GM19467 (cell line): ENCODE data around the gene GP1BB.
"Not testable (repeated sequence)": the region's sequence is repeated elsewhere in the genome, so short reads cannot be mapped to it uniquely, and the experiment has no call there.

Source experiments
- ATAC-seq: cut with Tn5 transposase; IDR thresholded peaks from one replicate; pipeline ENCODE4 v1.9.1; 2021; ENCODE audit warnings: mild to moderate bottlenecking, moderate library complexity; ENCODE audit not compliant: unreplicated experiment

GP1BB gene

DNA sequence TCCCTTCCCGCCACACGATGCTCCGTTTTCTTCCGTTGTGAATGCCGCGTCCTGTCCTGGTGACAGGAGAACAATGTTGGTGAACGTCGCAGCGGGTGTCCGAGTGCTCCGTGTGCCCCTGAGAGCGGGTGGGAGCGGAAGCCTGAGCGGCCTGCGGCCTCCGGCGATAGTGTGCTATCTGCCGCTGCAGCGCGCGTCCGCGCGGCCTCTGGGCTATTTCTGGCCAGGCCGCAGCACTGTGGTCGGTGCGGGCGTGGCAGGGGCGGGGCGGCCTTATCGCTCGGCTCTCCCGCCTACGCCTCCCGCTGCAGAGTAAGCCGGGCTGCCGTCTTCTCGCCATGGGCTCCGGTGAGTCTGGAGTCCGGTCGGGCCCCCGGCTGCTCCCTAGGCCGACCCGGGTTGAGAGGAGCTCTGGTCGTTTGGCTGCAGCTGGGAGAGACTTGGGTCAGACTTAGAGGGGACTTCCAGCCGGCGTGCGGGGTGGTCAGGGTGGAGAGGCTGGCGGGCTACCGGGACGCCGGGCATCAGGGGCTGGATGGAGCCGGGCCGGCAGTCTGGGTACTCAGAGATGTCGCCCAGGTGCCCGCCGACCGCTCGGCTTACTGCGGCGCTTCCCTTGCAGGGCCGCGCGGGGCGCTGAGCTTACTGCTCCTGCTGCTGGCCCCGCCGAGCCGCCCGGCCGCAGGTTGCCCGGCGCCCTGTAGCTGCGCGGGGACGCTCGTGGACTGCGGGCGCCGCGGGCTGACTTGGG lies at the start of gene GP1BB:
GP1BB (plus strand) TSS at position 308 of the 751 bp plus-strand sequence; CDS start at position 339, 31 bp downstream.
- ATAC-seq, result no peak

DNA sequence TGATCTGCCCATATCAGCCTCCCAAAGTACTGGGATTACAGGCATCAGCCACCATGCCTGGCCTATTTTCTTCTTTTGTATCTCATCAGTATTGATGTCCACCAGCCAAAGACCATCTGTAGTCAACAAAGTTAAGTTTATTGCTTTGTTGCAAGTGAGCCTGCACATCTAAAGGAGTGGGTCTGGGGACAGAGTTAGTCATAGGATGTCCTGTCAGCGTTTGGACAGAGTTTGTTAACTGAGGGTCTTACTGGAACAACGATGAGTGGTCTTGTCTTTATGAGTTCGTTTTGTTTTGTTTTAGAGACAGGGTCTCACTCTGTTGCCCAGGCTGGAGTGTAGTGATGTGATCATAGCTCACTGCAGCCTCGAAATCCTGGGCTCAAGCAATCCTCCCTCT lies 49.7 kb upstream of the GP1BB start:
- ATAC-seq, result no peak

DNA sequence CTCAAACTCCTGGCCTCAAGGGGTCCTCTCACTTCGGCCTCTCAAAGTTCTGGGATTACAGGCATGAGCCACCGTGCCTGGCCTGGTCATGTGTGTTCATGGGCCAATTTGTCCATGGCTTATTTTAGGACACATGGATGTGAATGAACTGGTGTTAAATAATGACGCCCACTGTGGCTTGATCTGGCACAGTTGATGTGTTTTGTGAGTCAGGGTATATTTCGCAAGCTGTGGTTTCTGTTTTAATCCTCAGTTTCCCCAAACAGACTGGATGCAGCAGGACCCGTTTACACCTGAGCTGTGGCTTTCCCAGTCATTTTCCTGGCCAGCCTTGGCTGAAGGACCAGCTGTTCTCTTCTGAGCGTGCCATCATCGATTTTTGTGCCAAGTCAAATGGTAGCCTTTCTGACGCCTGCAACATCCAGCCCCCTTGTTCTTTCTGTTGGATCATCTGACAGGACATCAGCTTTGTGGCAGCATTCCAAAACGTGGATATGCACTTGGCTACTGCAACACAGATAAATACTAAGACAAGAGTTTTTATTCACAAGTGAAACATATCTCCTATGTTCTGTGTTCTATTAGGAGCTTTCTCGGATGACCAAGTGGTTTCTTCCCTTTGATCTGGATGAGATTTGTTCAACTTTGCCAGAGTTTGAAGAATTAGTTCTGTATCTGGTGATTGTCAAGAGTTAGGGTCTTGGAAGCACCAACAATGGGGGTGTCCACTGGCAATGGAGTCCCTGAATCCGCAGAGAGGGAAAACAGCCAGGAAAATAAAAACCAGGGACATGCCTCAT lies 49.0 kb upstream of the GP1BB start:
- ATAC-seq, result no peak

DNA sequence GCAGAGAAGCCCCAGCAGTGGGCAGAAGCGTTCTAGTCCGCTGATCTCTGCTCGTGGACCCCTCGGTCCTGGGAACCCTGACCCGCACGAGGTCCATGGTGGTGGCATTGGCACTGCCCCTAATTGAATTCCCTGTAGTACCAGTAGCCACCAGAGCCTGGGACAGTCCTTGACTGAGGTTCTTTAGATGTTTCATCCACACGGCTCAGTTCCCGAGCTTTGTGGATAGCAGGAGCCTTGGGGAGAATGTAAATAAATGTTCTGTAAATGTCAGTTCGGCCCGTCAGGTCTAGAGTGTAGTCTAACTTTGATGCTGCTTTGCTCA lies 48.4 kb upstream of the GP1BB start:
- ATAC-seq, result no peak

DNA sequence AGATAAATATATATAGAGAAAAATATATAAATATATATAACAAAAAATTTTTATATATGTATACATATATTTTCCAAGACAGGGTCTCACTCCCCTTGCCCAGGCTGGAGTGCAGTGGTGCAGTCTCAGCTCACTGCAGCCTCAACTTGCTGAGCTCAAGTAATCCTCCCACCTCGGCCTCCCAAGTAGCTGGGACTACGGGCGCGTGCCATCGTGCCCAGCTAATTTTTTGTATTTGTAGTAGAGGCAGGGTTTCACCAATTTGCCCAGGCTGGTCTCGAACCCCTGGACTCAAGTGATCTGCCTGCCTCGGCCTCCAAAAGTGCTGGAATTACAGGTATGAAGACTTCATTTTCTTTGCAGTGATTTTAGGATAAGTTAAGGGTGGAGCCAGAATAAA lies 47.9 kb upstream of the GP1BB start:
- no peak for ATAC-seq

DNA sequence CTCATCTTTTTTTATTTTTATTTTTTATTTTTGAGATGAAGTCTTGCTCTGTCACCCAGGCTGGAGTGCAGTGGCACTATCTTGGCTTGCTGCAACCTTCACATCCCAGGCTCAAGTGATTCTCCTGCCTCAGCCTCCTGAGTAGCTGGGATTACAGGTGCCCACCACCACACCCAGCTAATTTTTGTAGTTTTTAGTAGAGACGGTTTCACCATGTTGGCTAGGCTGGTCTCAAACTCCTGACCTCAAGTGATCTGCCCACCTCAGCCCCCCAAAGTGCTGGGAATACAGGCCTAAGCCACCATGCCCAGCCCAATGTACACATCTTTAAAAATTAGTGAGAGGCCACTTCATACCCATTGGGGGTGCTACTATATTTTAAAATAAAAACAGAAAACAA lies 46.9 kb upstream of the GP1BB start:
- not testable (repeated sequence) for ATAC-seq

DNA sequence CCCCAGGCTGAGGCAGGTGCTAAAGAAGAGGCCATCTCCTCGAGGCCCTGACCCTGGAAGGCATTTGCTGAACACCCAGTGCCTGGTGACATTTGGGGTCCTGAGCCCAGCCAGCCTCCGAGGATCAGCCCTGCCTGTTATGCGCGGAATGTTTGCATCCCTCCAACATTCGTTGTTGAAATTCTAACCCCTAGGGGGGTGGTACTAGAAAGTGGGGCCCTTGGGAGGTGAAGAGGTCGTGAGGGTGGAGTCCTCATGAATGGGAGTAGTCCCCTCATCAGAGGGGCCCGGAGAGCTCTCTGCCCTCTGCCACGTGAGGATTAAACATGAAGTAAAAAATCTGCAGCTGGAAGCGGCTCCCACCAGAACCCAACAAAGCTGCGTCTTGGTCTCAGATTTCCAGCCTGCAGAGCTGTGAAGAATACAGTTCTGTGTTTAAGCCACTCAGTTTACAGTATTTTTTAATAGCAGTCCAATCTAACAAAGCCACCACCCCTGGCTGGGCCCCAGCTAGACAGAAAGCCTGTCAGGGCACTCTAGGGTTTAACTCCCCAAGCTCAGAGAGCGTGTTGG lies 44.3 kb upstream of the GP1BB start:
- no peak for ATAC-seq

DNA sequence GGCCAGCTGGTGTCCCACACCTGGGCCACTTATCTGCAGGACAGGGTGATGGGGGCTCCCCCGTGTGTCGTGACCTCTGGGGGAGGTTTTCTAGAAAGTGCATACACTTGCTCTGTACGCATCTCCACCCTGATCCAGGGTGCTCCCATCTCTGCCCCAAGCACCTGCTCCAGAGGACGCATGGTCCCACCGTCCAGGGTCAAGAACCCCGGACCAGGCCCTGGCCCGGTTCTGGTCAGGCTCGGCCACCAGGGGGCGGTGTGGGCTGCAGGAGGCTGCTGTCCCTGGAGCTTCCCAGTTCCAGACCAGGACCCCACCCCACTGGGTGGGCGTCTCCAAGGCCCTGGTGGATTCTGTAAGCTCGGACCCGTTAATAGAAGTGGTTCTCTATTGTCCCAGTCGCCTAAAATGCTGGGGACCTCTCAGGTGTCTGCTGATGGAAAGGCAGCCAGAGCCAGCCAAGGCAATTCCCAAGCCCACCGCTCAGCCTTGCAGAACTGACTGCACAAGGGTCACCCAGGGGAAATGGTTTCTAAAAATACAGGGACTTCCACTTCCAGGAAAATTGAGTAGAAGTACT lies 43.7 kb upstream of the GP1BB start:
- no peak for ATAC-seq

DNA sequence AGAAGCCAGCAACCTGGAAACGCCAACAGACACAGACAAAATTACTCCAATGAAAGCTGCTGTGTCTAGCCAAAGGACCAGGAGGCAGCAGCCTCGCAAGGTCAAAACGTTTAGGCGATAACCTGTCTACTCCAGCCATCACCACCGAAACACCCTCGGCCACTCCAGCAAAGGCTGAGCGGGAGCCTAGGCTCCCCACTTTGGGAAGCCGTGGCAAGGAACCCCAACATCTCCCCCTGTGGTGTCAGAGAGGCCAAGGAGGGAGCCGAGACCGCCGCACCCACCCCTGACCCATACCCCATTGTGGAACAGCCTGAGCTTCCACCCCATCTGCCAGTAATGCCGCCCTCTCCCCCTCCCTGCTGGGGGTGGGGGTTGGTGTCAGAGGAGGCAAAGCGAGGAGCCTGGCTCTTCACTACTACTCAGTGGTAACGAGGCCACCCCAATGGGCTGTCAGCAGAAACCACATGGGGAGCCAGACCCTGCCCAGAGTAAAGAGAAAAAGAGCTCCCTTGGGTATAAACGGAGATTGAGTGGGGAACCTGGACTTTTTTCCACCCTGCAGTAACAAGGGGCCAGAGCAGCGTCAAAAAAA lies 43.0 kb upstream of the GP1BB start:
- no peak for ATAC-seq

DNA sequence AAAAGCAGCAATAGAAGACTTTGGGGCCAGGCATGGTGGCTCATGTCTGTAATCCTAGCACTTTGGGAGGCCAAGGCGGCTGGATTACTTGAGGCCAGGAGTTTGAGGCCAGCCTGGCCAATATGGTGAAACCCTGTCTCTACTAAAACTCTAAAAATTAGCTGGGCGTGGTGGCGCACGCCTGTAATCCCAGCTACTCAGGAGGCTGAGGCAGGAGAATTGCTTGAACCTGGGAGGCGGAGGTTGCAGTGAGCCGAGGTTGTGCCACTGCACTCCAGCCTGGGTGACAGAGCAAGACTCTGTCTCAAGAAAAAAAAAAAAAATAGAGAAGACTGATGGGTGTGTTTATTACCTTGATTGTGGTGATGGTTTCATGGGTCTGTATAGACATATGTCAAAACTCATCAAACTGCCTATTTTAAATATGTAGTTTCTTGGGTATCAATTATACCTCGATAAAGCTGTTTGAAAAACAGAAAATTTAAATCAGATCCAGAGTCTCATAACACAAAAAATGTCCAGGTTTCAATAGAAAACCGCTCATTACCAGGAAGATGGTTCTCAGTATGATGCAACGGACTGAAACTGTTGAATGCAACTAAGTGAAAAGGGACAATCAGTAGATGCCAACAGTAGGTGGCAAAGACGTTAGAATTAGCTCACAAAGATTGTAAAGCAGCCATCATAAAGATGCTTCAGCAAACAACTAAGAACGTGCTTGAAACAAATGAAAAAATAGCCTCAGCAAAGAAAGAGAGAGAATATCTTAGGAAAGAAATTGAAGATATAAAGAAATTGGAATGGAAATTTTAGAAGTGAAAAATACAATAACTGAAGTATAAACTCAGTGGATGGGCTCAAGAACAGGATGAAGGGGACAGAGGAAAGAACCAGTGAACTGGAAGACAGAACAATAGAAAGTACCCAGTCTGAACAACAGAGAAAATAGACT lies 42.2 kb upstream of the GP1BB start:
- ATAC-seq, result no peak

DNA sequence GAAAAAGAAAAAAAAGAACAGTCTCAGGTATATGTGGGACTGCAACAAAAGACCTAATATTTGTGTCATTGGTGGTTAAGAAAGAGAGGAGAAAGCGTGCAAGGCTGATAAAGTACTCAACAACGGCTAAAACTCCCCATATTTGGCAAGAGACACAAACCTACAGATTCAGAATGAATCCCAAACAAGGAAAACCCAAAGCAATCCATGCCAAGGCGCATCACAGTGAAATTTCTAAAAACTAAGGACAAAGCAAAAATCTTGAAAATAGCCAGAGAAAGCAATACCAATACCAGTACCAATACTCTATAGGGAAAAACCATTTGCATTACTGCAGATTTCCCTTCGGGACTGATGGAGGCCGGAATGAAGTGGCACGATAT lies 41.5 kb upstream of the GP1BB start:
- no peak for ATAC-seq

DNA sequence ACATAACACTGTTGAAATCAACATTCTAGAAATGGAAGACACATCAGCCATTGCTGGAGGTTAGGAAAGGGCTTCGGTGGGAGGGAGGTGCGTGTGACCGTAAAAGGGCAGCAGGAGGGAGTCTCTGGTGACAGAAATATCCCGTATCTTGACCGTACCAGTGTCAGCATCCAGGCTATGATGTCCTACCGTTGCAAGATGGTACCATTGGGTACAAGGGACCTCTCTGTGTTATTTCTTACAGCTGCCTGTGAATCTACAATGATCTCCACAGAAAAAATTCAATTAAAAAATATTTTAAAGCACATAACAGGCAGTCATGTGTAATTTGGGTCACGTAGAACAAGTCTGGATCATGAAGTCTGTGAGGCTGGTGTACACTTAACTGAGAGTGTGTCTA lies 36.4 kb upstream of the GP1BB start:
- ATAC-seq, result no peak

DNA sequence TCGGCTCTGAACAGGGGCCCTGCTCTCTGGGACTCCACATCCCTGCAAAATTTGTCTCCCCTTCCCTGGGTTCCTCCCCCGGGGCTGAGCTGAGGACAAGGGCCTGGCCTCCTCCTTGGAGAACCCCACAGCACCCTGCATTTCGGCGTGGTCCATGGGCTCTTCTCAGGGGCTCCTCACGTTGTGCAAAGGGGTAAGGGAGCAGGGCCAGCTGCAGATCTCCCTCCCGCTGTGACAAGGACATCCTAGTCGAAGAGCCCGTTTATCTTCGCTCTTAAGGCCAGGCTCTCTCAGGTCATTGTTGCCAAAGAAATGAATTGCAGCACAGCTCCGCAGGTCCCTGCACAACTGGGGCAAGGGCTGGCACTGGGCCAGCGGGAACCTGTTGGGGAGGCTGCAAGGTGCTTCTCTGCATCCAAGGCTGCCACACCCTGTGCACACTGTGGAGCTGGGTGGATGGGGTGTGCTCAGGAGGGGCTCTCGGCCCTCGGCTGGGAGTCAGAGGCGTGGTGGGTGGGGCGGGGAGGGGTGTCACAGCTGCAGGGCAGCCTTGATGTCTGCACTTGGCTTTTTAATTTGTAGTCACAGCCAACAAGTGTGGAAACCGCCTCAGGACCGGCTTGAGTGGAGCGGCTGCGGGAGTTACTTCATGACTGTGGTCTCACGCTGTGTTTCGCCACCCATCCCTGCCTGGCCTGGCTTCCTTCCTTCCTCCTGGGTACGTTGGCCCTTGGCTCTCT lies 35.6 kb upstream of the GP1BB start:
- ATAC-seq, result no peak

DNA sequence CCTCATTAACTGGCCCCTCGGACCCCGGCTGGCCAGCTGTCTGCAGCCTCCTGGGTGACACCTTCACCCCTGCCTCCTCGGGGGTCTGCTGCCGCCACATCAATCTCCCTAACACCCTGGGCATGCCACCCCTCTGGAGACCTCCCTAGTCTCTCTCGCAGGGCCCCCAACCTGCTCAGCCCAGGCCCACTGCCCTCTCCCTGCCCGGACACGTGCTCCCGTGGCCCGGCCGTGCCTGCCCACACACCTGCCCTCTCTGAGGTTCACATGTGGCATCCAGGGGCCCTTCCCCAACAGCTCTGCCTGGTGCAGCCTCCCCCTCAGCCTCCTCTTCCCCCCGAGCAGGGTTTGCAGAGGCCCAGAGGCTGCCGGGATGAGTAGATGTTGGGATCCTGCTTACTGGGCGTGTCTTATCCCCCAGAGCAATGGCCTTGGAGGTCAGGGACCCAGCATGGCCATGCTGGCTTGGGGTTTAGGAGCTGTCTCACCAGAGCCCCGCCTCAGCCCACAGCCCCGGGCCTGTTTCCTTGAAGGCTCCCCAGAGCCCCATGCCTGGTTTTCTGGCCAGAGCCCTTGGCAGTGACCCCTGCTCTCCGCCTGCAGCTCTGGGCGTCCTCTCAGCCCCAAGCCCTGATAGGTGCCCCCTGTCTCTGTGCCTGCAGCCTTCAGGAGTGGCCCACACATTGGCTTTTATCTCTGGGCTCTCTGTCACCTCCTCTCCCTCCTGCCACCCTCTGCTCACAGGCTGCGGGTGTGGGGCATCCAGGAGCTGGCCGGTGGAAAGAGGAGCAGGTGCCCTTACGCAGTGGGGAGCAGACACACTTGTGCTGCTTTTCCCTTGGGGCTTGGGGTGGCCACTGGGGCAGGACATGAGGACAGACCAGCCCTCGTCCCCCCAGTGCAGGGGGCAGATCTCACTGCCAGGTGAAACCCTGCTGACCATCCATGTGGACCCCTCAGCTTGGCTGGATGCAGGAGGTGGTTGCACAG lies 34.7 kb upstream of the GP1BB start:
- no peak for ATAC-seq

DNA sequence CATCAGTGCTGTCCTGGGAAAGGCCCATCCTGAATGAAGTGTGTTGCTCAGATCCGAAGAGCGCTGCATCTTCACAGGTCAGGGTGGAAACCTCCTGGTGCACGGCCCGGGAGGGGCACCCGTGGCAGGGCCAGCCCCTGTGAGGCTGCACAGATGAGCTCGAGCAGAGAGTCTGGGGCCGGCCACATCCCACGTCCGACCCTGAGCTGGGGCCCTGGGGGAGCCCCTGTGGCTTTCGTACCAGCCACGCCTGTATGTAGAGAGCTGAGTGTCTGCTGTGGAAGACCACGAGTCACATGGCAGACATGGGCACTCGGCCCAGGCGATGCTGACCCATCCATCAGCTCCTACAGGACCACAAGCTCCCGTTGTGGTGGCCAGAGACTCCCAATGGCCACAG lies 33.9 kb upstream of the GP1BB start:
- ATAC-seq, result no peak

DNA sequence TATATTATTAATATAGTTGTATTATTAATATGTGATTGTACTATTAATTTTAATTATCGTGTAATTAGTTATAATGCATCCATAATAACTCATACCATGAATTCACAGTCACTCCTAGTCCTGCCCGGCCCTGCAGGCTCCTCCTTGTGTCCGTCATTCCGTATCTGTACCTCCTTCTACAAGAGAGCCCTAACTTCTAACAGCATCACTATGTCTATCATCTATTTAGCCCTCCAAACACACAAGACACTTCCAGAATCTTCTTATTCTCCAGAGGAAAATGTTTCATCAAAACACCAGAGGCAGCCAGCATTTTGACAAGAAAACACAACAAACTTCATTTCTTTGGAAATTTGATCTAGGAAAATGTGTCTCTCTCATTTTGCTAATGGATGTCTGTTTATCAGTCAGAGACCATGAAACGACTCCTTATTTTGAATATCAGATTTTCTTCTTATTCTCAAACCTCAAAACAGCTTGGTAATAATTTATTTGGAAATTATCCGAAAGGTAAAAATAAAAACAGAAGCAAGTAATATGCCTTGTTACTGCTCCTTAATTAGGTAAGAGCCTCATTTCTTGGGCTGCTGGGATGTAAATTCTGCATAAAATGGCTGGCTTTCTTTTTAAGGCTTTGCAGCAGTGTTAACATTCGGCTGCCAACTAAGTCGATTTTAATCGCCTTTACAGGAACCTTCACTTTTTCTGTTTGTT lies 32.2 kb upstream of the GP1BB start:
- ATAC-seq, result no peak

DNA sequence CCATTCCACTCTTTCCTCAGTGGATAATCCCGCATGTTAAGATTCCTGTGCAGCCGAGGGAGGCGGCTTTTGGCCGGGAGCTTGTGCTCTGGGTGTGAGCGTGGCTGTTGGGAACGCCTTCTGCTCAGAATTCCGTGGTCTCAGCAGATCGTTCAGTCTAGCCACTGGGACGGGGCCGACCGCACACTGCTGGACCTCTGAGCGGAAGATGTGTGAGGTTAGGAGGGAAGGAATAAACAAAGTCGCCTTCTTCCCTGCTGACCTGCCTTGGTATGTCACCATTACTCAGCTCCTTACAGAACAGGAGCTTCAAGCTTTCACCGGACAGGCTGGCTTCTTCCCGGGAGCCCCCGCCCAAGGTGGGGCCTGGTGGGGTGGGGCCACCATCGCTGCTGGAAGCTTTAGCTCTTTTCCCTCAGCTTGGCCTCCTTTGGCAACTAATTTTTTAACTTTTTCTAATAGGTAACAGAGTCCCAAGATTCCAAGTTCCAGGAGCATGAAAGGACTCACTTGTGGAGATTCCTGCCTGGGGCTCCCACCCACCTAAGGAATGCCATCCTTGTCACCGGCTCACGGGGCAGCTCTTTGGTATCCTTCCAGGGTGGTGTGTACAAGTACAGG lies 31.5 kb upstream of the GP1BB start:
- ATAC-seq, result no peak
